Measurements from ENCODE around the gene TSHZ1.

DNA sequence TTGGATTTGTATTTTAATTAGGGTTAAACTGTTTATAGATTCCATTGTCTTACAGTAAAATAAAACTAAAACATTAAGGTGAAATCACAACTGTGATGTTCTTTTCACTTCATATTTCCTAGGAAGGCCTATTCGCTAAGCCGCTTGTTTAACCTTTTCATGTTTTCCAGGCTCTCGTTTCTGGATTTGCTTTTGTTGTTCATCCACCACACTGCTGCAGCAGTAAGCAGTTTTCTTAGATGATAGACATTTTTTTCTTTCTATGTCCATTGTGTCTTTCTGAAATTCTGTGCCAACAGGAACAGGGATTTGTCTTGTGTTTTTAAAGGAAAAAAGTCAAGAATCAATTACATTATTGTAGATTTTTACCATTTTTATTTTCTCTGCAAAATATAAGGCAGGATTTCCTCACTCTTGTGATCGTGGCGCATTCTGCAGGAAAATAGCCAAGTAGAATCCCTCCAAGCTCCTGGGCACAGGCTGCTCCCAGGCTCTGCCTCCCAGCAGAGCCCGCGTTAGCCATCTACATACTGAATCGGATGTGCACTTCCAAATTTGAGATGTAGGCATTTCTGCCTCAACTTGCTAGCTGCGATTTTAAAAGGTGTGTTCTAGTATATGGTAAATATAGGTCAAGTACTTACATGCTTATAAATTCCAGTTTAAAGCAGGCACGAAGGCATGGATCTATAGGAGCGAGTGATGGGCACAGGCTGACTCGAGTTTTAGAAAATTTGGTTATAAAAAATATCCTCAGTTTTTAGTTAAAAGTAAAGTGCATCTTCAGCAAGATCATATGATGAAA is 10.2 kb downstream of the TSHZ1 start:
- no peak for TF ChIP-seq CTCF (IDR thresholded peaks at IDR 0.05)
- no peak for TF ChIP-seq POLR2A (IDR thresholded peaks at IDR 0.05)
- TF ChIP-seq EP300 (IDR thresholded peaks at IDR 0.05): no peak
